Panc1 (cell line): Measurements from ENCODE around the gene CUX1.

Source experiments
- CTCF ChIP-seq: fragments of 450-650 bp; IDR thresholded peaks from 2 replicates; pipeline ENCODE4 v1.5.1; 2017; ENCODE audit warnings: mild to moderate bottlenecking
- REST ChIP-seq, 2 experiments: IDR thresholded peaks; 2 replicates each; pipeline ENCODE4 v1.6.1; 2011 to 2012; ENCODE audit warnings: low read depth in 2 of 2, control low read depth in 1 of 2, low read length in 1 of 2, mild to moderate bottlenecking in 1 of 2, moderate library complexity in 1 of 2; ENCODE audit not compliant: insufficient read depth in 1 of 2
- TCF7L2 ChIP-seq: IDR thresholded peaks from 2 replicates; pipeline ENCODE4 v1.6.1; 2011; ENCODE audit warnings: mild to moderate bottlenecking, low read depth, low read length, inconsistent platforms

DNA sequence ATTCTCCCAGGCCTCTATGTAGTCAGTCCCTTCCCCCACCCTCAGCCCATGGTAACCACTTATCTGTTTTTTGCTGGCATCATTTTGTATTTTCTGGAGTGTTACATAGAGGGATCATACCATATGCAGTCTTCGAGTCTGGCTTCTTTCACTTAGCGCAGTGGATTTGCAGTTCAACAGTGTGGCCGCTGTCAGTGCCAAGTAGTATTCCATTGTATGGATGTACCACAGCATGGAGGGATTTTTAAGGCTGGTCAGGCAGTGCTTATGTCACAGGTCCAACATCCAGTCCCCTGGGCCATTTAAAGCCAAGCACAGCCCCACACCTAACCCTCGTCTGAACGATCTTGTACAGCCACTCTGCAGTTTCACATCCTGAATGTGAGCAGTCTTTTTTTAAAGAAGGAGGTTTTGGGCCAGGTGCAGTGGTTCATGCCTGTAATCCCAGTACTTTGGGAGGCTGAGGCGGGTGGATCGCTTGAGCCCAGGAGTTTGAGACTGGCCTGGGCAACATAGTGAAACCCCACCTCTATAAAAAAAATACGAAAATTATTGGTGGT, 121.8 kb downstream of the CUX1 start:
- TF ChIP-seq REST (IDR thresholded peaks at IDR 0.05; ENCODE audit: insufficient read depth in 1 of 2, low read depth in 2 of 2, low read length in 1 of 2): no peak
- no peak for TF ChIP-seq CTCF
- TF ChIP-seq TCF7L2: no peak
